Kidney epithelial cell (primary cell): ENCODE results near the gene AMZ2. TPM values are rescaled to one million over a fixed set of nuclear protein-coding genes. Genes with fewer than 3 reads are reported as not detected.
"Not testable (repeated sequence)": the region's sequence is repeated elsewhere in the genome, so short reads cannot be mapped to it uniquely, and the experiment has no call there.

Experiments
- DNase-seq: peaks from one replicate; pipeline ENCODE4 v3.0.0-alpha.2; 2010; ENCODE audit warnings: low read depth
- H3K27me3 ChIP-seq: 2 replicates; pipeline ENCODE4 v1.6.0; 2011; ENCODE audit warnings: low read length; ENCODE audit not compliant: control insufficient read depth, insufficient read depth
- H3K36me3 ChIP-seq: 2 replicates; pipeline ENCODE4 v1.5.1; 2011; ENCODE audit warnings: low read length; ENCODE audit not compliant: control insufficient read depth, insufficient read depth
- H3K4me3 ChIP-seq: 2 replicates; pipeline ENCODE4 v1.5.1; 2011; ENCODE audit warnings: low read depth, mild to moderate bottlenecking, control low read depth, low read length
- total RNA-seq: library from RNA; depleted of rRNA; stranded (reverse); fragments of >200 nt; gene quantifications from 2 replicates; pipeline ENCODE4 v1.2.3, GENCODE V29; 2015
- TF ChIP-seq, protein P1 (sequence below): IDR thresholded peaks from 2 replicates; pipeline ENCODE4 v1.5.1; 2011; ENCODE audit warnings: mild to moderate bottlenecking, moderate library complexity, low read length, control low read depth, inconsistent platforms; ENCODE audit not compliant: insufficient read depth, poor library complexity, severe bottlenecking

The AMZ2 gene
- total RNA-seq, 1 donor from 2014 or later = 99.7 TPM

DNA sequence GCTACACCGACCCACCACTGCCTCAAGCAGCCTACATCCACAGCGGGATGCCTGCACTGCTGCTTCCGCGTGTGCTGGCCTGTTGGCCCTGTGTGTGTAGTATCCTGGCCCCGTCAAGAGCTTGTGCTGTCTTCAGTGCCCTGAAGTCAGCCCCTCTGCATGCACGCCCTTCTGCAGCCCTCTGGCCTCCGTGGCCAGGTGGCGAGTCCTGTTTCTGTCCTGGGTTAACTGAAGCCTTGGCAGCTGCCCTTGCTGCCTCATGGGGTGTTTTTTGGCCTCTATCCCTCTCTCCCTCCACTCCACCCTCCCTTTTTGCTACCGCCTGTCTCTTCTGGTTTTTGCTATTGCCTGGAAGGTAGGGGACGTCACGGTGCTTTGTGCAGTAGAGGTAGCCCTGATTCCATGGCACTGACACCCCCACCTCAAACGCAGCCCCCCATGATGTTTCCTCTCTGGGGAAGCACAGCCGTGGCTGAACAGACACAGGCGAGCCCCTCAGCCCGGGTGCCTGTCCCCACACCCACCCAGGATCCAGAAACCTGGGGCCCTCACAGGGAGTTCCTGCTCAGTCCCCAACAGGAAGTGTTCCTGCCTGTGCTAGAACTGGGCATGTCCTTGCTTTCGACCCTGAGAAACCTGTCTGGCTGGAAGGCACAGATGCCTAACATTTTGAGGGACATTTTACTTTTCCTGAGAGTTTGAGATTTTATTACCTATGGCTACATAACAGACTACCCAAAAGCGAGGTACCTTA, 18.8 kb upstream of the AMZ2 start:
- DNase-seq = no peak
- TF ChIP-seq, protein P1, sequence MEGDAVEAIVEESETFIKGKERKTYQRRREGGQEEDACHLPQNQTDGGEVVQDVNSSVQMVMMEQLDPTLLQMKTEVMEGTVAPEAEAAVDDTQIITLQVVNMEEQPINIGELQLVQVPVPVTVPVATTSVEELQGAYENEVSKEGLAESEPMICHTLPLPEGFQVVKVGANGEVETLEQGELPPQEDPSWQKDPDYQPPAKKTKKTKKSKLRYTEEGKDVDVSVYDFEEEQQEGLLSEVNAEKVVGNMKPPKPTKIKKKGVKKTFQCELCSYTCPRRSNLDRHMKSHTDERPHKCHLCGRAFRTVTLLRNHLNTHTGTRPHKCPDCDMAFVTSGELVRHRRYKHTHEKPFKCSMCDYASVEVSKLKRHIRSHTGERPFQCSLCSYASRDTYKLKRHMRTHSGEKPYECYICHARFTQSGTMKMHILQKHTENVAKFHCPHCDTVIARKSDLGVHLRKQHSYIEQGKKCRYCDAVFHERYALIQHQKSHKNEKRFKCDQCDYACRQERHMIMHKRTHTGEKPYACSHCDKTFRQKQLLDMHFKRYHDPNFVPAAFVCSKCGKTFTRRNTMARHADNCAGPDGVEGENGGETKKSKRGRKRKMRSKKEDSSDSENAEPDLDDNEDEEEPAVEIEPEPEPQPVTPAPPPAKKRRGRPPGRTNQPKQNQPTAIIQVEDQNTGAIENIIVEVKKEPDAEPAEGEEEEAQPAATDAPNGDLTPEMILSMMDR = no peak
- Histone ChIP-seq H3K36me3 (no peaks in the 10 kb centered on the region), H3K27me3 (no peaks in the 10 kb centered on the region), H3K4me3 (no peak overlapping the region)

DNA sequence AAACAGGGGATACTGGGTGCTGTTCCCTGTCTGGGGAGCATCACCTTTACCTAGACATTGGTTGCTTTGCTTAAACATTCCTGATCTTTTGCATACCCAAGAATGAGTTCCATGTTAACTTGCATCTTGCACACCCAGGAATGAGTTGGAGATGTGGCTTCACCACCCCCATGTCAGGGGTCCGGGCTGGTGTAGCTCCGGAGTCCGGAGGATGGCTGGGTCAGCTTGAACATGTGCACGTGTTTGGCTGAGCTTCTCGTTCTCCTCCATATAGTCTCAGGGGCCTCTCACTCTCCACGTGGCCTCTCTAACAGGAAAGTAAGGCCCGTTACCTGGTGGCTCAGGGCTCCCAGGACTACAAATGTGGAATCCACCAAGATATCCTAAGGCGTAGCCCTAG, 18.2 kb upstream of the AMZ2 start:
- no peaks in the 10 kb centered on the region for H3K36me3 ChIP-seq
- TF ChIP-seq, protein P1 = no peak
- DNase-seq = no peak
- no peaks in the 10 kb centered on the region for H3K27me3 ChIP-seq
- H3K4me3 ChIP-seq = no peak overlapping the region

DNA sequence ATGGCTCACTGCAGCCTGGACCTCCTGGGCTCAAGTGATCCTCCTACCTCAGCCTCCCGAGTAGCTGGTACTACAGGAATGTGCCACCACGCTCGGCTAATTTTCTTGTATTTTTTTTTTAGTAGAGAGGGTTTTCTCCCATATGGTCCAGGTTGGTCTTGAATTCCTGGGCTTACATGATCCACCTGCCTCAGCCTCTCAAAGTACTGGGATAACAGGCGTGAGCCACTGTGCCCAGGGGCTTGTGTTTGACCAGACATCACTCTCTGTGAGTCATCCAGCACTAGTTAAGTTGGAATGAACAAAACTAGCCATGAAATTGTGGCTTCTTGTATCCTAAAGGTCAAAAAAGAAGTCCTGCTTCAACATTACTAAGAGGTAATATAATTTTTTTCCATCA, 16.7 kb upstream of the AMZ2 start:
- not testable (repeated sequence) for H3K4me3 ChIP-seq, DNase-seq, H3K36me3 ChIP-seq, H3K27me3 ChIP-seq

DNA sequence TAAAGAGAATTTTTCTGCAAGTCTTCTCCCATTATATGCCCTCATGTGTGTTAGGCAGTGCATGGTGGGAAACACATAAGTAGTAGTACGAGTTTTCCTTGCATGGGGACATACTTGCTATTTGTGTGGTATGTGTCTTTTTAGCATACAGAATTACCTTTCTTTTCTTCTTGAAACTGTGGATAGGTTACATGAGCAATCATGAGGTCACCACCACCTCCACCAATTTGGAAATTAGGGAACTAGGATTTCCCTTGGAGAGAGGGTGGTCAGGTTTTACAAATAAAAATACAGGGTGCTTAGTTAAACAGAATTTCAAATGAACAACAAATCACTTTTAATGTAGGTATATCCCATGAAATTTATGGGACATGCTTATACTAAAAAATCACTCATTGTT, 16.3 kb upstream of the AMZ2 start:
- no peak for DNase-seq
- Histone ChIP-seq H3K36me3 (no peaks in the 10 kb centered on the region), H3K4me3 (no peak overlapping the region), H3K27me3 (no peaks in the 10 kb centered on the region)
- TF ChIP-seq, protein P1 = no peak

DNA sequence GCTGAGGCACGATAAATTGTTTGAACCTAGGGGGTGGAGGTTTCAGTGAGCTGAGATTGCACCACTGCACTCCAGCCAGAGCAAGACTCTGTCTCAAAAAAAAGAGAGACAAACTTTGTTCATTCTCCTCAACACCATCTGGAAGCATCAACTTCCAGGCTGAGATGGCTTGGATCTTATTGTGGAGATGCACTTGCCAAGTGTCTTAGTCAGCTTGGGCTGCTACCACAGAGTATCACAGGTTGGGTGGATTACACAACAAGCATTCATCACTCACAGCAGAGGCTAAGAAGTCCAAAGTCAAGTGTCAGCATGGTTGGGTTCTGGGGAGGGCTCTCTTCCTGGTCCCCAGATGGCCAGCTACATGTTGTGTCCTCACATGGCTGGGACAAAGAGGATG, 15.1 kb upstream of the AMZ2 start:
- H3K4me3 ChIP-seq, H3K27me3 ChIP-seq, H3K36me3 ChIP-seq, DNase-seq: not testable (repeated sequence)

DNA sequence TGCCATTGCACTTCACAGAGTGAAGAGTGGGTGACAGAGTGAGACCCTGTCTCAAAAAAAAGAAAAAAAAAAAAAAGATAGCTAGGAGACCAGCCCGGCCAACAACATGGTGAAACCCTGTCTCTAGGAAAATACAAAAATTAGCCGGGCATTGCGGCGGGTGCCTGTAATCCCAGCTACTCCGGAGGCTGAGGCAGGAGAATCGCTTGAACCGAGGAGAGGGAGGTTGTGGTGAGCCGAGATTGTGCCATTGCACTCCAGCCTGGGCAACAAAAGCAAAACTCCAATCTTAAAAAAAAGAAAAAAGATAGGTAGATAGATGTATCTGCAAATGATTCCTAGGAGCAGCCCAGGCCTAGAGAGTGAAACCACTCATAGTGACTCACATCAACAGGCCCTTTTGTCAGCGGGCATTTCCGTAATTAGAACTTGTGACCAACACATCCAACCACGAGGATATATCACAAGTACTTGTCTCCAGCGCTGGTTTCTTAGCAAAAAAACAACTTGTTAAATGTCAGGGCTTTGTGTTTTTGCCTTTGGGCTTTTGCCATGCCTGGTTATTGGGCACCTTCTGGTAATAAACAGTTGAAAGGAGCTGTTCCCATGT, 13.0 kb upstream of the AMZ2 start:
- not testable (repeated sequence) for H3K4me3 ChIP-seq, H3K36me3 ChIP-seq, H3K27me3 ChIP-seq
- peak; percentile 93 for DNase-seq

DNA sequence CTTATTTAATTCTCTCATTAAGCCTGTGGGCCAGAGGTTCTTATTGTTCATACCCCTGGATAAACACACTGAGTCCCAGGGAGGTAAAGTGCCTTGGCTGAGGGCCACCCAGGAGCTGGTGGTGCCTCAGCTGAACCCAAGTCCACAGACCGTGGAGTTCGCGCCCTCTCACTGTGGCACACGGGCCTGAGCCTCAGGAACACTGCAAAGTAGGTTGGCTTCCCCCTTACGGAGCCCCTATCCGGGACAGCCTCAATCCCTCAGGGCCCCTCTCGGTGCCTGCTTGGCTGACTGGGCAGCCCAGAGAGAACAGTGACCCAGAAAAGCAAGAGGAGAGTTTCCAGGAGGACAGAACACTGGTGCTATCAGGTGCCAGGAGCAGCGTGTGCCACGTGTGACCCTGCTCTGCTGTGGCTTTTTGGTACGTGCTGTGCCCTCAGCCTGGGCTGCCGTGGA, 12.5 kb upstream of the AMZ2 start:
- not testable (repeated sequence) for H3K4me3 ChIP-seq, DNase-seq, H3K36me3 ChIP-seq, H3K27me3 ChIP-seq

DNA sequence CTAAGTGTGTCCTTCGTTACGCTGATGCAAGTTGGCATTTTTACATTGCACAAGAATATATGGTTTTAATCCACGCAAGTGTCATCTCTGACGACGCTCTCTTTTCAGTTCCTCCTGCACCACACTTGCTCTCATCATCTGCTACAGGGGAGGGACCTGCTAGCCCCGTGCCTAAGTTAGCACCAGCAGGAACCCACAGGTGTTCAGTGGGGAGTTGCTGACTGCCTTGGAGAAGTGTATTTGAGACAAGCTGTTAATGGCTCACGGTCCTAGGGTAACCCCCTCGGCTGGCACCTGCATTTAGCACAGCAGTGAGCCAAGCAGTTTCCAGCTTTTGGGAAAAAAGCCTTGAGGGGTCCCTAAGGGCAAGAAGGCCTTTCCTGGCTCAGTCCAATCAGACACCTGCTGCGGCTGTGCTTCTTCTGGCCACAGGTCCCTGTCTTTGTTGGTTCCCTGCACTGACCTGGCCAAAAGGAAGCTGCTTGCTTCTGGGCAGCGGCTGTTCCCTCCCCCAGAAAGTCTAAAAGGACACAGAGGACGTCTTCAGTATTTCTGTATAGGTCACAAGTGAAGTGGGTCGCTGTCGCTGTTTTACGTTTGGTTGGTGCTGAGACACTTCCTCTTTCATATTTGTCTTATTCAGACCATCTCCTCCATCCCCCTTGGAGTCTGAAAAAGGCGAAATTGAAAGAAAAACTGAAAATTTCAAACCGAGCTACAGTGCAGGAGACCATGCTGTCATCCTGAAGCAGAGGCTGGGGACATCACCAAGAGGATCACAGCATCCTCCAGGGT, 10.3 kb upstream of the AMZ2 start:
- H3K27me3 ChIP-seq, DNase-seq, H3K4me3 ChIP-seq, H3K36me3 ChIP-seq: not testable (repeated sequence)
